Measurements from ENCODE around the gene PLCL1. TPM values are rescaled to one million over a fixed set of nuclear protein-coding genes. Genes with fewer than 3 reads are reported as not detected.

PLCL1 gene
- total RNA-seq, 4 donors from 2014 or later = 6.6 to 10.8 (median 8.3) TPM

GRCh38 chr2:197869501-197870111 is 65.2 kb downstream of the PLCL1 start:
- TF ChIP-seq, protein P1, sequence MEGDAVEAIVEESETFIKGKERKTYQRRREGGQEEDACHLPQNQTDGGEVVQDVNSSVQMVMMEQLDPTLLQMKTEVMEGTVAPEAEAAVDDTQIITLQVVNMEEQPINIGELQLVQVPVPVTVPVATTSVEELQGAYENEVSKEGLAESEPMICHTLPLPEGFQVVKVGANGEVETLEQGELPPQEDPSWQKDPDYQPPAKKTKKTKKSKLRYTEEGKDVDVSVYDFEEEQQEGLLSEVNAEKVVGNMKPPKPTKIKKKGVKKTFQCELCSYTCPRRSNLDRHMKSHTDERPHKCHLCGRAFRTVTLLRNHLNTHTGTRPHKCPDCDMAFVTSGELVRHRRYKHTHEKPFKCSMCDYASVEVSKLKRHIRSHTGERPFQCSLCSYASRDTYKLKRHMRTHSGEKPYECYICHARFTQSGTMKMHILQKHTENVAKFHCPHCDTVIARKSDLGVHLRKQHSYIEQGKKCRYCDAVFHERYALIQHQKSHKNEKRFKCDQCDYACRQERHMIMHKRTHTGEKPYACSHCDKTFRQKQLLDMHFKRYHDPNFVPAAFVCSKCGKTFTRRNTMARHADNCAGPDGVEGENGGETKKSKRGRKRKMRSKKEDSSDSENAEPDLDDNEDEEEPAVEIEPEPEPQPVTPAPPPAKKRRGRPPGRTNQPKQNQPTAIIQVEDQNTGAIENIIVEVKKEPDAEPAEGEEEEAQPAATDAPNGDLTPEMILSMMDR (IDR thresholded peaks at IDR 0.05; ENCODE audit: low read depth) = no peak

DNA sequence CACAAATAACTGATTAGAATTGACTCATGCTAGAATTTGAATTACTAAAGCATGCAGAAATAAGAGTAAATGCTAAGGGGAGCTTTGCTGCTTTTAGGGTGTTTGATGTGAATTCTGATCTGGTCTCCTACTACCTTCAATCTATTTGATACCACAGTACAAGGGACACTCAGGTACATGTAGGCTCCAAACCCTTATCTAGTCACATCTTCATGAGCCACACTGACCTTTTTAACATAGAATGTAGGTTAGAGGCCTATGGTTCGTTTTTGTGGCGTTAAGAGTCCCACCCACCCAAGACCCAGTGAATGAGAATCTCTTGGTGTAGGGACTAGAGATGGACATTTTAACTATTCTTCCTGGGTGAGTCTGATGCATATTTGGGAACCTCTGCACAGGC is 65.7 kb downstream of the PLCL1 start:
- TF ChIP-seq, protein P1 (IDR thresholded peaks at IDR 0.05; ENCODE audit: low read depth) = no peak

- TF ChIP-seq, protein P1 (IDR thresholded peaks at IDR 0.05; ENCODE audit: low read depth) = no peak
These were observed 67.5 kb downstream of the PLCL1 start for GRCh38 chr2:197871780-197872456.

DNA sequence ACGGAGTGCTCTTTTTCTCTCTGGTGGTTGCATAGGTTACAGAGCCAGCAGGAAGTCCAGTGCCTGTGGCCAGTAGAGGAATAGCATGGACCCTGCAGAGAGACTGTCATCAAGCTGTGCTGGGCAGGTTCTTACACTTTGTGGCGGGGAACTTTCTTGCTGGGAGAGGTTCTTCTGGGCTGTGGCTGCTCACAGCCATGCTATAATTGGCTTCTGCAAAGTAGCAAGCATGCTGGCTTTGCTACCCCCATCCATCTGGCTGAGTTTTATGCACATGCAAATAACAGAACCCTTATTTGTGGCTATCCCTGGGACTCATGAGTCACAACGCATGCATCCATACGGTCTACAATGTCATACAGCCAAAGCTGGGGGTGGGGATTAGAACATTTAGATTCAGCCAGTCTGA is 68.9 kb downstream of the PLCL1 start:
- TF ChIP-seq, protein P1 (IDR thresholded peaks at IDR 0.05; ENCODE audit: low read depth) = no peak

DNA sequence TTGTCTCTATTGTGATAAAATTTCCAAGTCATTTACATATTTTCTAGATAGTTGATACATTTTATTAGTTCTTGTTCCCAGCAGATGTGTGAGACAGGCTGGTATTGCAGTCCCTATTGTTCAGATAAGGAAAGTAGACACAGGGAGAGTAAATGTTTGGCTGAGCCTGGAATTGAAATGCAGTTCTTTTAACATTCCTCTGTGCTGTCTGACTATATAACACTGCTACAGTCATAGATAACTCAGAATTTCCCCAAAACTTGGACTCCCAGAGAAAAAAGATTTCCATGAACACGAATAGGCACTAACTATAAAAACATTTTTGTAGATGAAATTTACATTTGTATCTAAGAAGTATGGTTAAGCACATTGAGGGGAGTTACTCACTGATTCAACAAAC is 71.4 kb downstream of the PLCL1 start:
- TF ChIP-seq, protein P1 (IDR thresholded peaks at IDR 0.05; ENCODE audit: low read depth) = no peak

GRCh38 chr2:197876524-197876923 is 72.1 kb downstream of the PLCL1 start:
- TF ChIP-seq, protein P1 (IDR thresholded peaks at IDR 0.05; ENCODE audit: low read depth) = no peak

GRCh38 chr2:197877038-197877437 is 72.6 kb downstream of the PLCL1 start:
- TF ChIP-seq, protein P1 (IDR thresholded peaks at IDR 0.05; ENCODE audit: low read depth) = no peak
